ENCODE results near the gene JSRP1. TPM values are rescaled to one million over a fixed set of nuclear protein-coding genes. Genes with fewer than 3 reads are reported as not detected.
A peak's percentile ranks its signal among the peaks of the same experiment; 100 is the strongest.

JSRP1 gene
- total RNA-seq, 1 donor from 2014 or later, result not detected

GRCh38 chr19:2230807-2231533 lies 25.2 kb downstream of the JSRP1 start:
- H3K4me3 Mint-ChIP-seq (ENCODE audit: unreplicated experiment), result no peak overlapping the region
- TF ChIP-seq CTCF (IDR thresholded peaks at IDR 0.05; ENCODE audit: partially characterized antibody, unreplicated experiment), result no peak

GRCh38 chr19:2230033-2230531 lies 26.1 kb downstream of the JSRP1 start:
- H3K36me3 Mint-ChIP-seq (ENCODE audit: unreplicated experiment), result no peaks in the 10 kb centered on the region
- DNase-seq, result no peak
- TF ChIP-seq CTCF (IDR thresholded peaks at IDR 0.05; ENCODE audit: partially characterized antibody, unreplicated experiment), result no peak
- peaks cover 7% of the 10 kb centered on the region for H3K4me1 Mint-ChIP-seq (ENCODE audit: low read depth, unreplicated experiment)
- peak overlapping the region; percentile 70 for H3K27ac Mint-ChIP-seq (ENCODE audit: unreplicated experiment)
- H3K4me3 Mint-ChIP-seq (ENCODE audit: unreplicated experiment), result no peak overlapping the region
- peaks cover 12% of the 10 kb centered on the region for H3K27me3 Mint-ChIP-seq (ENCODE audit: unreplicated experiment)
- peaks cover 17% of the 10 kb centered on the region for H3K9me3 Mint-ChIP-seq (ENCODE audit: unreplicated experiment)

More at GRCh38 chr19:2230807-2231533, 25.2 kb downstream of the JSRP1 start:
- H3K27me3 Mint-ChIP-seq (ENCODE audit: unreplicated experiment), result peaks cover 16% of the 10 kb centered on the region
- H3K36me3 Mint-ChIP-seq (ENCODE audit: unreplicated experiment), result no peaks in the 10 kb centered on the region
- H3K27ac Mint-ChIP-seq (ENCODE audit: unreplicated experiment), result no peak overlapping the region
- peaks cover 8% of the 10 kb centered on the region for H3K4me1 Mint-ChIP-seq (ENCODE audit: low read depth, unreplicated experiment)
- peaks cover 21% of the 10 kb centered on the region for H3K9me3 Mint-ChIP-seq (ENCODE audit: unreplicated experiment)
- no peak for DNase-seq

GRCh38 chr19:2229103-2230032 lies 26.8 kb downstream of the JSRP1 start:
- H3K36me3 Mint-ChIP-seq (ENCODE audit: unreplicated experiment), result no peaks in the 10 kb centered on the region
- DNase-seq, result no peak
- peaks cover 6% of the 10 kb centered on the region for H3K27me3 Mint-ChIP-seq (ENCODE audit: unreplicated experiment)
- no peak overlapping the region for H3K27ac Mint-ChIP-seq (ENCODE audit: unreplicated experiment)
- TF ChIP-seq CTCF (IDR thresholded peaks at IDR 0.05; ENCODE audit: partially characterized antibody, unreplicated experiment), result no peak
- no peak overlapping the region for H3K4me3 Mint-ChIP-seq (ENCODE audit: unreplicated experiment)
- H3K9me3 Mint-ChIP-seq (ENCODE audit: unreplicated experiment), result peaks cover 16% of the 10 kb centered on the region
- peaks cover 5% of the 10 kb centered on the region for H3K4me1 Mint-ChIP-seq (ENCODE audit: low read depth, unreplicated experiment)

GRCh38 chr19:2228157-2229030 lies 27.8 kb downstream of the JSRP1 start:
- H3K4me1 Mint-ChIP-seq (ENCODE audit: low read depth, unreplicated experiment), result peaks cover 3% of the 10 kb centered on the region
- no peaks in the 10 kb centered on the region for H3K36me3 Mint-ChIP-seq (ENCODE audit: unreplicated experiment)
- DNase-seq, result no peak
- H3K27me3 Mint-ChIP-seq (ENCODE audit: unreplicated experiment), result peaks cover 5% of the 10 kb centered on the region
- H3K27ac Mint-ChIP-seq (ENCODE audit: unreplicated experiment), result no peak overlapping the region
- no peak overlapping the region for H3K4me3 Mint-ChIP-seq (ENCODE audit: unreplicated experiment)
- peaks cover 18% of the 10 kb centered on the region for H3K9me3 Mint-ChIP-seq (ENCODE audit: unreplicated experiment)
- TF ChIP-seq CTCF (IDR thresholded peaks at IDR 0.05; ENCODE audit: partially characterized antibody, unreplicated experiment), result no peak

Measured in glutamatergic neuron (in vitro differentiated cells).